Measurements from ENCODE around the gene FGFR2. TPM values are rescaled to one million over a fixed set of nuclear protein-coding genes. Genes with fewer than 3 reads are reported as not detected.

The FGFR2 gene
- total RNA-seq, 1 donor from 2014 or later = 4.4 TPM

DNA sequence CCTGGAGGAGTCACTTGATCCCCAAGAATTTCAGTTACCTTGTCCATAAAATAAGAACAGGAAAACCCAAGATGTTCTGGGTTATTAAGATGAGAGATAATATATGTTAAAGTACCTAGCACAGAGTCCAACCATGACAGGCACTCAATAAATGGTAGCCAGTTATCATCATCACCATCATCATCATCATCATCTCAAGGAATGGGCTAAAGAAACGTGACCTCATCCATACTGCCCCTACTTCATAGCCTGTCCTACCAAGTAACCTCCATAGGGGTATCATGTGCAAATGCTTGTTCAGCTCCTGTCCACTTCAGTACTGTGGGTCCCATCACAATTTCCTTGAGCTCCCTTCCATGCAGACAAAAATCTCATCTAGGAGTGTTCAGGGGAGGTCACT, 14.4 kb downstream of the FGFR2 start:
- Histone ChIP-seq H3K27me3 (no peaks in the 10 kb centered on the region), H3K36me3 (no peaks in the 10 kb centered on the region), H3K4me1 (no peaks in the 10 kb centered on the region), H3K9me3 (no peaks in the 10 kb centered on the region), H3K27ac (no peak overlapping the region), H3K4me3 (no peak overlapping the region)
- TF ChIP-seq, protein P1, sequence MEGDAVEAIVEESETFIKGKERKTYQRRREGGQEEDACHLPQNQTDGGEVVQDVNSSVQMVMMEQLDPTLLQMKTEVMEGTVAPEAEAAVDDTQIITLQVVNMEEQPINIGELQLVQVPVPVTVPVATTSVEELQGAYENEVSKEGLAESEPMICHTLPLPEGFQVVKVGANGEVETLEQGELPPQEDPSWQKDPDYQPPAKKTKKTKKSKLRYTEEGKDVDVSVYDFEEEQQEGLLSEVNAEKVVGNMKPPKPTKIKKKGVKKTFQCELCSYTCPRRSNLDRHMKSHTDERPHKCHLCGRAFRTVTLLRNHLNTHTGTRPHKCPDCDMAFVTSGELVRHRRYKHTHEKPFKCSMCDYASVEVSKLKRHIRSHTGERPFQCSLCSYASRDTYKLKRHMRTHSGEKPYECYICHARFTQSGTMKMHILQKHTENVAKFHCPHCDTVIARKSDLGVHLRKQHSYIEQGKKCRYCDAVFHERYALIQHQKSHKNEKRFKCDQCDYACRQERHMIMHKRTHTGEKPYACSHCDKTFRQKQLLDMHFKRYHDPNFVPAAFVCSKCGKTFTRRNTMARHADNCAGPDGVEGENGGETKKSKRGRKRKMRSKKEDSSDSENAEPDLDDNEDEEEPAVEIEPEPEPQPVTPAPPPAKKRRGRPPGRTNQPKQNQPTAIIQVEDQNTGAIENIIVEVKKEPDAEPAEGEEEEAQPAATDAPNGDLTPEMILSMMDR (IDR thresholded peaks at IDR 0.05) = no peak
- intact Hi-C loops (cut with DNase I) = no loop called here
- DNase-seq (ENCODE audit: low spot score in 2 of 2) = no peak

DNA sequence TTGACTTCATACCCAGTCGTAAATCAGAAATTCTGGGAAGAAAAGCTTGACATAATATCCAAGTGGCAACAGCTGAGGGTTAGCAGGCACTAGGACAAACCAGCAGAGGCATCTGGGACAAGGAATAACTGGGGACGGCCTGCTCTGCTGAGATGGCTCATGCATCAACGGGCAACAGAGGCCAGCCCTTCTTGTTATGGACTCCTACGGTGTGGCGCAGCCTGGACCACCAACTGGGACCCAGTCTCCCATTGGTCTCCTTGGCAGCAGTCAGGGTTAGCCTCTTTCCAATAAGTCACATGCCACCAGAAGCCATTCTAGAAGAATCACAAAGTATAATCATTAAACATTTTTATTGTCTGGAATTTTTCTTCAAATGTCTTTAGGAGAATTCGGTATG, 15.0 kb downstream of the FGFR2 start:
- no peak for DNase-seq (ENCODE audit: low spot score in 2 of 2)
- no peak overlapping the region for H3K4me3 ChIP-seq
- no peak overlapping the region for H3K27ac ChIP-seq
- H3K9me3 ChIP-seq = no peaks in the 10 kb centered on the region
- no peaks in the 10 kb centered on the region for H3K4me1 ChIP-seq
- H3K27me3 ChIP-seq = no peaks in the 10 kb centered on the region
- intact Hi-C loops (cut with DNase I) = no loop called here
- no peaks in the 10 kb centered on the region for H3K36me3 ChIP-seq
- TF ChIP-seq, protein P1 (IDR thresholded peaks at IDR 0.05) = no peak

DNA sequence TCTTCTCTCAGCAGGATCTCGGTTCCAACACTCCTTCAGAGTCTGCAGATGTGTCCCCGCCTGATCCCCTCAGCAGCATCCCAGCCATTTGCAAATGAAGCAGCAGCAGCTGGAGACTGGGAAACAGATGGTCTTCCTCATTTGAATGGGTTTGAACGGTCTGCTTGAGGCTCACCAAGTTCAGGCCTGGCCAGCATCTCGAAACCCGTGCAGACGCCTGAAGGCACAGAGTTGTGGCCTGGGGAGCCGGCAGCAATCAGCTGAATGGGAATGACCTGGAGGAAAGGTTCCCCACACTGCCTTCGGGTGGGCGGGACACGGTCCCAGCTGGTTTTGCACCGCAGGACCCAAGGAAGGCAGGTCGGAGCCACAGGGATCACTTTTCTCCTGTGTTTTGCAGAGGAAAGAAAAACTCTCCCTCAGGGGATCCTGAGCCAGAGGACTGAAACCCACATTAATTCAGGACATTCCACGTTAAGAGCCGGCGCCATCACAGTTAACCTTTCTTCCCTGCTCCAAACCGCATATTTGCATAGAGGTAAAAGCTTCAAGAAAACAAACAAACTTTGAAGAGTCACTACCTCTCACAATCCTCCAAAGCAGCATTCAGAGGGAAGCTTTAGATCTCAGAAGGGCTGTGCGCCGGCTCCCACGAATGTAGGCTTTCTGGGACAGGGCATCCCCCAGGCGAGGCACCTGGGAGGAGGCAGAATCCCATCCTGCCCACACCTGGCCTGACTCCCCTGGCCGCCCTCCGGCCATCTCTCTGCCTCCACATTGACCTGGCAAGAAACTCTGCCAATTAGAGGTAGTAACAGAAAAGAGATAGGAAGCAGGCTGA, 17.7 kb downstream of the FGFR2 start:
- Histone ChIP-seq H3K4me3 (no peak overlapping the region), H3K36me3 (no peaks in the 10 kb centered on the region), H3K4me1 (no peaks in the 10 kb centered on the region), H3K9me3 (no peaks in the 10 kb centered on the region), H3K27ac (no peak overlapping the region), H3K27me3 (no peaks in the 10 kb centered on the region)
- intact Hi-C loops (cut with DNase I) = no loop called here
- TF ChIP-seq, protein P1 (IDR thresholded peaks at IDR 0.05) = no peak
- DNase-seq (ENCODE audit: low spot score in 2 of 2) = no peak

DNA sequence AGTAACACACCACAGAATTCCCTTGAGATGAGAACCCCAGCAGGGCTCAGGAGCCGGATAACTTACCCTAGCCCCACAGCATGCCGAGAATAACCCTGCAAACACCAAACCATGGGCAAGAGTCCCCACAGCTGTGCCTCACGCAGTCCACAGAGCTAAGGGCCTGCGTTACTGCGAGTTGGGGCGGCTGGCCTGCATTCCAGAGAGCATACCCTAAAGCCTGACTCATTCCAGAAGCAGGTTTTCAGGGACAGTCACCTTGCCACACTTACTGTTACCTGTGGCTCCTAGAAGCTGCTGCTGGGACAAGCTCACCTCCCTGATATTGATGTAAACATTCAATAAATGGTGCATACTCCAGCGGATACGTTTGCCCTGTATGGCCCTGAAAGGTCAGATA, 18.6 kb downstream of the FGFR2 start:
- intact Hi-C loops (cut with DNase I) = no loop called here
- DNase-seq (ENCODE audit: low spot score in 2 of 2) = no peak
- H3K27ac ChIP-seq = no peak overlapping the region
- H3K36me3 ChIP-seq = no peaks in the 10 kb centered on the region
- no peaks in the 10 kb centered on the region for H3K27me3 ChIP-seq
- no peaks in the 10 kb centered on the region for H3K9me3 ChIP-seq
- H3K4me1 ChIP-seq = no peaks in the 10 kb centered on the region
- H3K4me3 ChIP-seq = no peak overlapping the region
- TF ChIP-seq, protein P1 (IDR thresholded peaks at IDR 0.05) = no peak

DNA sequence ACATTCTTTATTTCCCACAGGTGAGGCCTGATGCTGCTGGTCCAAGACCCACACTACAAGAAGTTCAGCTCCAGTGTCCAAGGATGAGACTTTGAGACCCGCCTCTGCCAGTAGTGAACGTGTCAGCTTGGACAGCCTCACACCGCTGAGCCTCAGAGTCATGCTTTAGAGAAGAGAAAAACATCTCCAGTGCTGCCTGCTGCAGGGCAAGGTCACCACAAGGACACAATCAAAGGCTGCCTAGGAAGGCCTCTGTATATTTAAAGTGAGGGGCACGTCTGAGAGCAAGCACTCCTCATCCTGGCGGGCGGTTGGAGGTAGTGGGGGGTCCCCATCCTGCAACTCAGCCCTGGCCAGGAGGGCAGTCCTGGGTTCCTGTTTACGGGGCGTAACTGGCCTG, 19.3 kb downstream of the FGFR2 start:
- DNase-seq (ENCODE audit: low spot score in 2 of 2) = no peak
- no peaks in the 10 kb centered on the region for H3K4me1 ChIP-seq
- H3K9me3 ChIP-seq = no peaks in the 10 kb centered on the region
- no peaks in the 10 kb centered on the region for H3K36me3 ChIP-seq
- TF ChIP-seq, protein P1 (IDR thresholded peaks at IDR 0.05) = no peak
- intact Hi-C loops (cut with DNase I) = no loop called here
- no peak overlapping the region for H3K27ac ChIP-seq
- H3K4me3 ChIP-seq = no peak overlapping the region
- no peaks in the 10 kb centered on the region for H3K27me3 ChIP-seq

Data from ascending aorta (tissue), 2 donors.